ENCODE measurements around the gene GNAT3.
A peak's percentile ranks its signal among the peaks of the same experiment; 100 is the strongest.

Gene GNAT3

GRCh38 chr7:80439894-80440821 lies 71.7 kb downstream of the GNAT3 start:
- DNase-seq, result no peak
- TF ChIP-seq GATA1 (IDR thresholded peaks at IDR 0.05; ENCODE audit: low read depth, low read length) (no peak), POLR2A (IDR thresholded peaks at IDR 0.05; ENCODE audit: low read length) (no peak)

GRCh38 chr7:80435521-80435920 lies 76.3 kb downstream of the GNAT3 start:
- DNase-seq, result no peak
- no peak for TF ChIP-seq POLR2A (IDR thresholded peaks at IDR 0.05; ENCODE audit: low read length)
- TF ChIP-seq GATA1 (IDR thresholded peaks at IDR 0.05; ENCODE audit: low read depth, low read length), result no peak

- no peak for DNase-seq
- TF ChIP-seq GATA1 (IDR thresholded peaks at IDR 0.05; ENCODE audit: low read depth, low read length), result no peak
- TF ChIP-seq POLR2A (IDR thresholded peaks at IDR 0.05; ENCODE audit: low read length), result no peak
Measured at GRCh38 chr7:80434047-80434446, 77.8 kb downstream of the GNAT3 start.

- TF ChIP-seq GATA1 (IDR thresholded peaks at IDR 0.05; ENCODE audit: low read depth, low read length) (no peak), POLR2A (IDR thresholded peaks at IDR 0.05; ENCODE audit: low read length) (no peak)
- no peak for DNase-seq
Measured at GRCh38 chr7:80432166-80432565, 79.7 kb downstream of the GNAT3 start.

- peak in 1 of 2 experiments; percentile 40 for DNase-seq
Measured at GRCh38 chr7:80429181-80429580, 82.7 kb downstream of the GNAT3 start.

GRCh38 chr7:80428161-80429054 lies 83.5 kb downstream of the GNAT3 start:
- DNase-seq, result peak; percentile 85
- TF ChIP-seq GATA1 (IDR thresholded peaks at IDR 0.05; ENCODE audit: low read depth, low read length) (no peak), POLR2A (IDR thresholded peaks at IDR 0.05; ENCODE audit: low read length) (no peak)

More at GRCh38 chr7:80429181-80429580, 82.7 kb downstream of the GNAT3 start:
- TF ChIP-seq POLR2A (IDR thresholded peaks at IDR 0.05; ENCODE audit: low read length) (no peak), GATA1 (IDR thresholded peaks at IDR 0.05; ENCODE audit: low read depth, low read length) (no peak)

- DNase-seq, result peak; percentile 10 to 21
- TF ChIP-seq GATA1 (IDR thresholded peaks at IDR 0.05; ENCODE audit: low read depth, low read length) (no peak), POLR2A (IDR thresholded peaks at IDR 0.05; ENCODE audit: low read length) (no peak)
Measured at GRCh38 chr7:80427218-80427617, 84.6 kb downstream of the GNAT3 start.

GRCh38 chr7:80420876-80421275 lies 91.0 kb downstream of the GNAT3 start:
- no peak for TF ChIP-seq GATA1 (IDR thresholded peaks at IDR 0.05; ENCODE audit: low read depth, low read length)
- TF ChIP-seq POLR2A (IDR thresholded peaks at IDR 0.05; ENCODE audit: low read length), result no peak
- DNase-seq, result no peak

GRCh38 chr7:80417211-80417793 lies 94.6 kb downstream of the GNAT3 start:
- TF ChIP-seq GATA1 (IDR thresholded peaks at IDR 0.05; ENCODE audit: low read depth, low read length) (no peak), POLR2A (IDR thresholded peaks at IDR 0.05; ENCODE audit: low read length) (no peak)
- DNase-seq, result no peak

- TF ChIP-seq GATA1 (IDR thresholded peaks at IDR 0.05; ENCODE audit: low read depth, low read length) (no peak), POLR2A (IDR thresholded peaks at IDR 0.05; ENCODE audit: low read length) (no peak)
- DNase-seq, result no peak
Measured at GRCh38 chr7:80415522-80415921, 96.3 kb downstream of the GNAT3 start.

GRCh38 chr7:80415114-80415513 lies 96.8 kb downstream of the GNAT3 start:
- TF ChIP-seq GATA1 (IDR thresholded peaks at IDR 0.05; ENCODE audit: low read depth, low read length) (no peak), POLR2A (IDR thresholded peaks at IDR 0.05; ENCODE audit: low read length) (no peak)
- DNase-seq, result peak in 1 of 2 experiments; percentile 11

GRCh38 chr7:80414331-80414730 lies 97.5 kb downstream of the GNAT3 start:
- no peak for DNase-seq
- TF ChIP-seq POLR2A (IDR thresholded peaks at IDR 0.05; ENCODE audit: low read length) (no peak), GATA1 (IDR thresholded peaks at IDR 0.05; ENCODE audit: low read depth, low read length) (no peak)

- TF ChIP-seq GATA1 (IDR thresholded peaks at IDR 0.05; ENCODE audit: low read depth, low read length), result no peak
- TF ChIP-seq POLR2A (IDR thresholded peaks at IDR 0.05; ENCODE audit: low read length), result no peak
Measured at GRCh38 chr7:80413383-80413945, 98.4 kb downstream of the GNAT3 start.

More at GRCh38 chr7:80413383-80413945, 98.4 kb downstream of the GNAT3 start:
- peak; percentile 34 to 70 for DNase-seq
